HG03196 (cell line): ENCODE measurements around the gene LRRC37A3.
"Not testable (repeated sequence)": the region's sequence is repeated elsewhere in the genome, so short reads cannot be mapped to it uniquely, and the experiment has no call there.

Experiments used
- ATAC-seq: cut with Tn5 transposase; IDR thresholded peaks from one replicate; pipeline ENCODE4 v1.9.1; 2021; ENCODE audit not compliant: unreplicated experiment

Gene LRRC37A3

GRCh38 chr17:64919289-64920025 is at the start of gene LRRC37A3:
LRRC37A3 (minus strand) TSS chr17:64919478; CDS start chr17:64897257, 22,221 bp downstream.
- peak; percentile 89 for ATAC-seq

- peak; percentile 93 for ATAC-seq
Measured at GRCh38 chr17:64965873-64966287, 46.6 kb upstream of the LRRC37A3 start.

- ATAC-seq: not testable (repeated sequence)
Measured at GRCh38 chr17:64965256-64965872, 46.1 kb upstream of the LRRC37A3 start.

GRCh38 chr17:64964796-64965195 is 45.5 kb upstream of the LRRC37A3 start:
- ATAC-seq: no peak

GRCh38 chr17:64963814-64964213 is 44.5 kb upstream of the LRRC37A3 start:
- ATAC-seq: not testable (repeated sequence)

GRCh38 chr17:64961563-64962378 is 42.5 kb upstream of the LRRC37A3 start:
- not testable (repeated sequence) for ATAC-seq

GRCh38 chr17:64951877-64952276 is 32.6 kb upstream of the LRRC37A3 start:
- no peak for ATAC-seq

GRCh38 chr17:64950871-64951270 is 31.6 kb upstream of the LRRC37A3 start:
- no peak for ATAC-seq

- no peak for ATAC-seq
Measured at GRCh38 chr17:64947152-64947551, 27.9 kb upstream of the LRRC37A3 start.

- ATAC-seq: no peak
Measured at GRCh38 chr17:64941761-64942160, 22.5 kb upstream of the LRRC37A3 start.

GRCh38 chr17:64941045-64941444 is 21.8 kb upstream of the LRRC37A3 start:
- no peak for ATAC-seq

- ATAC-seq: no peak
Measured at GRCh38 chr17:64940055-64940454, 20.8 kb upstream of the LRRC37A3 start.

GRCh38 chr17:64938925-64939474 is 19.7 kb upstream of the LRRC37A3 start:
- no peak for ATAC-seq

- no peak for ATAC-seq
Measured at GRCh38 chr17:64938290-64938689, 19.0 kb upstream of the LRRC37A3 start.

GRCh38 chr17:64936117-64936516 is 16.8 kb upstream of the LRRC37A3 start:
- no peak for ATAC-seq

GRCh38 chr17:64934284-64934778 is 15.1 kb upstream of the LRRC37A3 start:
- not testable (repeated sequence) for ATAC-seq

GRCh38 chr17:64932850-64933249 is 13.6 kb upstream of the LRRC37A3 start:
- ATAC-seq: not testable (repeated sequence)

- not testable (repeated sequence) for ATAC-seq
Measured at GRCh38 chr17:64930374-64930773, 11.1 kb upstream of the LRRC37A3 start.

GRCh38 chr17:64929419-64930209 is 10.3 kb upstream of the LRRC37A3 start:
- not testable (repeated sequence) for ATAC-seq

- ATAC-seq: not testable (repeated sequence)
Measured at GRCh38 chr17:64928701-64929100, 9.4 kb upstream of the LRRC37A3 start.
